HG02571 (cell line): ENCODE data around the gene PRKAR1A.
"Not testable (repeated sequence)": the region's sequence is repeated elsewhere in the genome, so short reads cannot be mapped to it uniquely, and the experiment has no call there.

Source experiments
- ATAC-seq: cut with Tn5 transposase; IDR thresholded peaks from one replicate; pipeline ENCODE4 v1.9.1; 2021; ENCODE audit warnings: mild to moderate bottlenecking, moderate library complexity; ENCODE audit not compliant: unreplicated experiment

The PRKAR1A gene

GRCh38 chr17:68577497-68577821 is 65.2 kb downstream of the PRKAR1A start:
- no peak for ATAC-seq

- no peak for ATAC-seq
Observed at GRCh38 chr17:68578236-68578635, 66.0 kb downstream of the PRKAR1A start.

DNA sequence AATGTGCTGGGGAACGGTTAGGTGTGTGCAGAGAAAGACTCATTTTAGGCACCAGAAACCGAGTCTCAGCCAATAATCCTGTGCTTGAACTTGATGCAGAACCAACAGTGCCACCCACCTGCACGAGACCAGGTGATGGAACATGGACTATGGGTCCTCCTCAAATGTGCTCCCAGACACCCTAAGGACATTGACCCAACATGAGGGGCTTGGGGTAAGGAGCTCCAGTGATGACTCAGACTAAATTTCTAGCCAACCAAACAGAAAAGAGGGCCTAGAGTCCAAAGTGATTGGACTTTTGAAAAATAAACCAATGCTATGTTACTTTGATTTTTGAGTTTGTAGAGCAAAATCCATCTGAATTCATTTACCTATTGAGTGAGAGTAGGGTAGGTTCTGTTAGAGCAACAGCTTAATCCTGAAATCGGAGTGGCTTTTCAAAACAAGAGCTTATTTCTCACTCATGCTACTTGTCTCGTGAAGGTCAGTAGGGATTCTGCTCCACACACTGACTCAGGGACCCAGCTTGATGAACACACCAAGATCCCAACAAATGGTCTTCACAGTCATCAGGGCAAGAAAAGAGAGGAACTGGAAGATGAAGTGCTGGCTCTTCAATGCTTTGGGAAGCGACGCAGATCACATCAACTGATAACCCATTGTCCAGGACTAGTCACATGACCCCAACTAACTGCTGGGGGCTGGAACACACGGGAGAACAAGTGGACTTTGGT is 67.1 kb downstream of the PRKAR1A start:
- no peak for ATAC-seq

DNA sequence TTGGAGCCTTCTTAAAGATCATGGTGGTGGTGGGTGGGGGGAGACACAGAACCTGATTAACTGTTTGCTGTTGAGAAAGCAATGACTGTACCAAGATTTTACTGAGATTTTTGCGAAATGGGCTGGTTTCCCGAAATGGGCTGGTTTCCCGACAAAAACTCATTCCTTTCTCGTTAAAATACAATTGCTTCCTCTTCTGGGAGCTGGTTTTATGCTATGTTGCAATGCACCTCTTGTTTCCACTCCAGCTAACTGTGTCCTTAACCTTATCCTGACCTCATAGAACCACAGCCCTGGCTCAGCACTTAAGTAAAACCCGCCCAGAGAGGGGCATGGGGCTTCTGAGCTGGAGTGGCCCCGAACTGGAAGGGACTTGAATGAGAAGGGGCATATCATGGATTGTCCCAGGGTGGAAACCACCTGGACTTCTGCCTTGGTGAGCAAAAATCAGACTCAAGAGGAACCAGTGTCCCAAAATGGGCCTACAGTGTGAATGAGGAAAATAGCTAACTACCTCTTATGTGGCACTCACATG is 68.1 kb downstream of the PRKAR1A start:
- no peak for ATAC-seq

DNA sequence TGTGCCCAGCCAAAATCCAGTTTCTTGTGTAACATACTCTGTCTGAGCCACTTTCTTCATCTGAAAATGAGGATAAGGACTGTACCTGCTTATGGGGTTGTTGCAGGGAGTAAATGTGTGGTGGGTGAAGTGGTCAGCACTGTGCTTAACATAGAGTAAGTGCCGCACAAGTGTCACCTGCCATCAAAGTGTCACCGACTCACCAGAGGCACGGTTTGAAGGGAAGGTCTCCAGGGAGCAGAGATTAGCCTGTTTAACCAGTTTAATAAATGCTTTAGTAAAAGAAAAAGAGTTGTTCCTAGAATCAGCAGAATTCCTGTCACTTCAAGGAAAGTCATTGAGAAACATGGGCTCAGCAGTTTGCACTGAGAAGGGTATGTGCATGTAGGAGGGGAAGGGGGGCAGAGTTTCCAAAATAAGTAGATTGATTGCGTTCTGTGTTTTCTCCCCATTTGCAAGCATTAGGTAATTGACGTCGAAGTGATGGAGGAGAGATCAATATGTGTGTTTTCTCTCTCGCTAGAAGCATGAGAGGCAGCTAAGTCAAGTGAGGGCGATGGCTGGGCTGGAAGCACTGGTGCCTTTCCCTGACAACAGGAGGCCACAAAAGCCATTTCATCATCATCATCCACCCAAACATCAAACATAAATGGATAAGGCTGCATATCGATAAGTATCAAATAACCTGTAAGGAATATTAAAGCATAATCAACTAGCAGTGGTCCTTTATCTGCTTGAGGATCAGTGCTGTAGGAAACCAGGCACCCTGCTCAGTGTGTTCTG is 69.8 kb downstream of the PRKAR1A start:
- ATAC-seq: no peak

GRCh38 chr17:68582867-68583266 is 70.6 kb downstream of the PRKAR1A start:
- not testable (repeated sequence) for ATAC-seq

- no peak for ATAC-seq
Observed at GRCh38 chr17:68584581-68585303, 72.5 kb downstream of the PRKAR1A start.

DNA sequence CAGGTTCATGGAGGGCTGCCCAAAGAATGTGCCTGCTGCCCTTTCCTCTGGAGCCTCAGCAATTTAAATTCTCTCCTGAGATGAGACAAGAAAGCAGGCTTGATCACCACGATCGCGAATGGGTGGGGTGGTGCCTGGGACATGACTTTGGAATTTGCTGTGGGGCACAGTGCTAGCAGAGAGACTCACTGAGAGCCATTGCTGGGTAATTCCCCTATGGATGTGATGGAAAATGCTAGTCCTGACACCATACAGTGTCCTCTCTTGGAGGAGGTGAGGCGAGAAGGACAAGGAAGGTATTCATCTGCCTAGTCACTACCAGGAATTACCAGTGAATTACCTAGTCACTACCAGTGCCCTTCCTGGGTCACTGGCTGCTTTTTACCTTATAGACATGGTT is 73.4 kb downstream of the PRKAR1A start:
- ATAC-seq: no peak

GRCh38 chr17:68587026-68587425 is 74.8 kb downstream of the PRKAR1A start:
- no peak for ATAC-seq

- ATAC-seq: no peak
Observed at GRCh38 chr17:68587847-68588246, 75.6 kb downstream of the PRKAR1A start.

- ATAC-seq: no peak
Observed at GRCh38 chr17:68588362-68588761, 76.1 kb downstream of the PRKAR1A start.

DNA sequence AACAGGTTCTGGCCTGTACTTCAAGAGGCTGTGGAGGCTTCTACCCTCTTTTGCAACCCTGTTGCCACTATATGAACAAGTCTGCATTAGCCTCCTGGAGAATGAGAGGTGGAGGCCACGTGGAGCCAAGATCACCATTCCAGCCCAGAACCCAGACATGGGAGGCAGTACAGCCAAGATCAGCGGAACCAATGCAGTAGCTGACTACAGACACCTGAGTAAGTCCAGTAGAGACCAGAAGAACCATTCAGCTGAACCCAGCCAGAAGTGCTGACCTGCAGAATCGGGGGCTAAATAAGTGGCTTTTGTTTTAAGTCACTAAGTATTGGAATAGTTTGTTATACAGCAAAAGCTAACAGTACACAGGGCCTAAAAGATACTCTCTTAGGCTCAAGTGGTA is 76.9 kb downstream of the PRKAR1A start:
- no peak for ATAC-seq

- ATAC-seq: no peak
Observed at GRCh38 chr17:68591583-68591982, 79.4 kb downstream of the PRKAR1A start.

GRCh38 chr17:68592009-68592408 is 79.8 kb downstream of the PRKAR1A start:
- no peak for ATAC-seq

- ATAC-seq: no peak
Observed at GRCh38 chr17:68592682-68593641, 80.7 kb downstream of the PRKAR1A start.

GRCh38 chr17:68594552-68594951 is 82.3 kb downstream of the PRKAR1A start:
- ATAC-seq: no peak

GRCh38 chr17:68595496-68595895 is 83.3 kb downstream of the PRKAR1A start:
- no peak for ATAC-seq

GRCh38 chr17:68595986-68596385 is 83.8 kb downstream of the PRKAR1A start:
- ATAC-seq: no peak

DNA sequence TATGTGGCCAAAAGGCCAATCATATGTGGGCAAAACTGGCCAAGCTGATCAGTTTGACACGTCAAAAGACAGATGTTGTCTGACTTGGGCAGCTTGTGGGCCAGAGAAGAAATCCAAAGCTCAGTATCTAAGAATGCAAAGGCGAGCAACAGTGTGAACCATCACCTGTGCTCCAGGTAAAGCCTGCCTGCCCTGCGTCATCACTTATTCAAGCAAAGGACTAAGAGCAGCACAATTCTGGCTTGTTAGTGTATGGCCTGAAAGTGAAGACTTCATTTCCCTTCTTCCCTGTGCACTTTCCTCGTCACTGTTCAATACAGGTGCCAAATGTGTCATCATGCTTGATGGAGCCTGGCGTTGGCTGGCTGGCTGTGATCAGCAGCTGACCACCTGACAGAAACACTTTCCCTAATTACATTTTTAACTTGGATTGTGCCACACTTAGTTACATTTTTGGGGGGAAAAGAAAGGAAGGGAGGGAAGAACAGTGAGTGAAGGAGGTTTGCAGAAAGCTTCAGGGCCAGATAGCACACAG is 84.2 kb downstream of the PRKAR1A start:
- ATAC-seq: no peak

DNA sequence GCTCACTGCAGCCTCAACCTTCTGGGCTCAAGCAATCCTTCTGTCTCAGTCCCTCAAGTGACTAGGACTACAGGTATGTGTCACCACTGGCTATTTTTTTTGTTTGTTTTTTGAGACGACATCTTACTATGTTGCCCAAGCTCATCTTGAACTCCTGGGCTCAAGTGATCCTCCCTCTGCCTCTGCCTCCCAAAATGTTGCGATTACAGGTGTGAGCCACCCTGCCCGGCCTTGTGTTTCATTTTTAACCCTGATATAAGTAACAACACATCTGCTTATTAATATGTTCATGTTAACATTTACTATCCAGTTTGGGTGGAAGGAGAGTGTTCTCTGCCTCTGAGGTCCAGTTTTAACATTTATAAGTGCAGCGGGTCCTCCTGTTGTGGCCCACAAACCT is 85.8 kb downstream of the PRKAR1A start:
- ATAC-seq: no peak
